ENCODE data around the gene ELOVL7. TPM values are rescaled to one million over a fixed set of nuclear protein-coding genes. Genes with fewer than 3 reads are reported as not detected.
"Not testable (repeated sequence)": the region's sequence is repeated elsewhere in the genome, so short reads cannot be mapped to it uniquely, and the experiment has no call there.

ELOVL7 gene
- total and polyA plus RNA-seq, 2 of the 8 experiments (the other 6 are each of a cell fraction or from before 2014, with no cell fraction given), result 3.1 to 5.1 TPM

DNA sequence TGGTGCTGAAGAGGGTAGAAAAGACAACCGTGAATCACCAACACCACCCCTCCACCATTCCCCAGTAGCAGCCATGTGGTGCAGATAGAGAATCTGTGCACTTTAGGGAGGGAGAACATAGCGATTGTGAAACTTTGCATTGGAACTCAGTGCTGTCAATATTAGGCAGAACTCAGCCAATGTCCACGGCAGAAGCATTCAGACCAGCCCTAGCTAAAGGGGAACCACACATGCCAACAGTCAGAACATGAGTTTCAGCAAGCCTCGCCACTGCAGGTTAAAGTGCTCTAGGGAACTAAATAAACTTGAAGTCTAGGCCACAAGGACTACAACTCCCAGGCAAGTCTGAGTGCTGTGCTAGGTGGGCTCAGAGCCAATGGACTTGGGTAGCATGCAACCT, 105.6 kb downstream of the ELOVL7 start:
- FAIRE-seq, result no peak

DNA sequence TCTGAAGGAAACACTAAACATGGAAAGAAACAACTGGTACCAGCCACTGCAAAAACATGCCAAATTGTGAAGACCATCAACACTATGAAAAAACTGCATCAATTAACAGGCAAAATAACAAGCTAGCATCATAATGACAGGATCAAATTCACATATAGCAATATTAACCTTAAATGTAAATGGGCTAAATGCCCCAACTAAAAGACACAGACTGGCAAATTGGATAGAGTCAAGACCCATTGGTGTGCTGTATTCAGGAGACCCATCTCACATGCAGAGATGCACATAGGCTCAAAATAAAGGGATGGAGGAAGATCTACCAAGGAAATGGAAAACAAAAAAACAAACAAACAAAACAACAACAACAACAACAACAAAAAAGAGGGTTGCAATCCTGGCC, 113.2 kb downstream of the ELOVL7 start:
- H3K27me3 ChIP-seq (replicated peaks in 1 of 4; ENCODE audit: control insufficient read depth in 3 of 4, extremely low read depth in 1 of 4, insufficient read depth in 3 of 4, low read length in 3 of 4); DNase-seq (ENCODE audit: low read depth in 1 of 2, low spot score in 2 of 2); H2BK15ac ChIP-seq (ENCODE audit: low read length); H3K56ac ChIP-seq (replicated peaks; ENCODE audit: insufficient read length, low read depth, low read length); H3K36me3 ChIP-seq (ENCODE audit: control insufficient read depth in 2 of 4, insufficient read depth in 4 of 4, low read length in 3 of 4); H2BK120ac ChIP-seq (replicated peaks; ENCODE audit: low read depth, low read length); POLR2A ChIA-PET (ENCODE audit: partially characterized antibody); H3K18ac ChIP-seq (ENCODE audit: extremely low read depth, low read length); H3K23ac ChIP-seq (ENCODE audit: insufficient read length); H3K27ac ChIP-seq (ENCODE audit: low read depth, low read length); H2BK20ac ChIP-seq (ENCODE audit: low read length); H4K5ac ChIP-seq (ENCODE audit: insufficient read length, low read depth, low read length); H4K20me1 ChIP-seq (replicated peaks in 1 of 2; ENCODE audit: control insufficient read depth in 1 of 2, insufficient read depth in 2 of 2, low read length in 2 of 2); H2AK5ac ChIP-seq (ENCODE audit: low read depth, low read length); H4K8ac ChIP-seq (ENCODE audit: extremely low read depth, insufficient read depth, low read length); H3K79me2 ChIP-seq (ENCODE audit: control insufficient read depth in 1 of 2, insufficient read depth in 2 of 2, low read length in 2 of 2); H2BK12ac ChIP-seq (ENCODE audit: low read depth, low read length); H2AFZ ChIP-seq (ENCODE audit: low read length); H3K79me1 ChIP-seq (ENCODE audit: low read depth, low read length); H3K14ac ChIP-seq (ENCODE audit: insufficient read length); H3K23me2 ChIP-seq (ENCODE audit: low read depth, low read length); H3K4ac ChIP-seq (replicated peaks; ENCODE audit: insufficient read length, low read depth, low read length); H3K4me3 ChIP-seq (ENCODE audit: extremely low read depth in 1 of 4, insufficient read depth in 2 of 4, low read depth in 3 of 4, low read length in 4 of 4); H2BK5ac ChIP-seq (ENCODE audit: low read depth, low read length); H4K91ac ChIP-seq (replicated peaks; ENCODE audit: insufficient read length, low read length); FAIRE-seq; H3K9me3 ChIP-seq (ENCODE audit: insufficient read depth in 2 of 2, low read depth in 1 of 2, low read length in 1 of 2); H3K4me2 ChIP-seq (ENCODE audit: insufficient read depth in 1 of 2, low read depth in 2 of 2, low read length in 2 of 2); H3K9ac ChIP-seq (replicated peaks in 1 of 4; ENCODE audit: extremely low read depth in 1 of 4, low read depth in 3 of 4, low read length in 3 of 4); H3K4me1 ChIP-seq (replicated peaks in 1 of 4; ENCODE audit: control insufficient read depth in 3 of 4, insufficient read depth in 4 of 4, low read length in 3 of 4): not testable (repeated sequence)
- CTCF ChIA-PET (ENCODE audit: partially characterized antibody), result interaction anchor here (0.9 kb wide), 1 partner anchor 46 kb away, joined by 3 read pairs; no protein-coding TSS in a partner anchor

More for the DNA sequence above, 105.6 kb downstream of the ELOVL7 start:
- no peak overlapping the region for H2AK5ac ChIP-seq (ENCODE audit: low read depth, low read length)
- TF ChIP-seq NANOG (IDR thresholded peaks at IDR 0.05; ENCODE audit: insufficient read depth, low read depth, low read length, poor library complexity, severe bottlenecking), result no peak
- POLR2A ChIA-PET (ENCODE audit: partially characterized antibody), result interaction anchor here (1.7 kb wide), 1 partner anchor 10 kb away, joined by 5 read pairs; no protein-coding TSS in a partner anchor
- H2BK5ac ChIP-seq (ENCODE audit: low read depth, low read length), result no peak overlapping the region
- no peak overlapping the region for H2BK15ac ChIP-seq (ENCODE audit: low read length)
- no peaks in the 10 kb centered on the region for H3K23me2 ChIP-seq (ENCODE audit: low read depth, low read length)
- no peak overlapping the region for H3K56ac ChIP-seq (replicated peaks; ENCODE audit: insufficient read length, low read depth, low read length)
- no peaks in the 10 kb centered on the region for H3K36me3 ChIP-seq (ENCODE audit: control insufficient read depth in 2 of 4, insufficient read depth in 4 of 4, low read length in 3 of 4)
- H3K79me1 ChIP-seq (ENCODE audit: low read depth, low read length), result no peaks in the 10 kb centered on the region
- no peak overlapping the region for H3K18ac ChIP-seq (ENCODE audit: extremely low read depth, low read length)
- no peak overlapping the region for H3K4me3 ChIP-seq (ENCODE audit: extremely low read depth in 1 of 4, insufficient read depth in 2 of 4, low read depth in 3 of 4, low read length in 4 of 4)
- H2BK20ac ChIP-seq (ENCODE audit: low read length), result no peak overlapping the region
- no peak overlapping the region for H3K14ac ChIP-seq (ENCODE audit: insufficient read length)
- no peak overlapping the region for H4K5ac ChIP-seq (ENCODE audit: insufficient read length, low read depth, low read length)
- no peaks in the 10 kb centered on the region for H3K4me1 ChIP-seq (replicated peaks in 1 of 4; ENCODE audit: control insufficient read depth in 3 of 4, insufficient read depth in 4 of 4, low read length in 3 of 4)
- no peak overlapping the region for H4K91ac ChIP-seq (replicated peaks; ENCODE audit: insufficient read length, low read length)
- H3K4ac ChIP-seq (replicated peaks; ENCODE audit: insufficient read length, low read depth, low read length), result no peak overlapping the region
- no peak overlapping the region for H4K8ac ChIP-seq (ENCODE audit: extremely low read depth, insufficient read depth, low read length)
- H3K23ac ChIP-seq (ENCODE audit: insufficient read length), result no peak overlapping the region
- H4K20me1 ChIP-seq (replicated peaks in 1 of 2; ENCODE audit: control insufficient read depth in 1 of 2, insufficient read depth in 2 of 2, low read length in 2 of 2), result no peaks in the 10 kb centered on the region
- H3K27ac ChIP-seq (ENCODE audit: low read depth, low read length), result no peak overlapping the region
- no peak overlapping the region for H2AFZ ChIP-seq (ENCODE audit: low read length)
- CTCF ChIA-PET (ENCODE audit: partially characterized antibody), result no interaction called here
- no peak for DNase-seq (ENCODE audit: low read depth in 1 of 2, low spot score in 2 of 2)
- H3K79me2 ChIP-seq (ENCODE audit: control insufficient read depth in 1 of 2, insufficient read depth in 2 of 2, low read length in 2 of 2), result no peaks in the 10 kb centered on the region
- peaks cover 0 to 3% (median 2%) of the 10 kb centered on the region in 4 experiments; a peak in 1 of 7 replicates for H3K27me3 ChIP-seq (replicated peaks in 1 of 4; ENCODE audit: control insufficient read depth in 3 of 4, extremely low read depth in 1 of 4, insufficient read depth in 3 of 4, low read length in 3 of 4)
- H3K4me2 ChIP-seq (ENCODE audit: insufficient read depth in 1 of 2, low read depth in 2 of 2, low read length in 2 of 2), result no peak overlapping the region
- 74% methylated on average over 4 of the region's 4 CpGs; no CpG with 5 or more reads in 1 of the 2 experiments for WGBS, 2 experiments (ENCODE audit: extremely low coverage in 1 of 2, insufficient coverage in 1 of 2, insufficient read length in 1 of 2, insufficient replicate concordance in 2 of 2, low coverage in 1 of 2, low lambda C conversion rate in 2 of 2, missing lambda C conversion rate in 1 of 2)
- H2BK12ac ChIP-seq (ENCODE audit: low read depth, low read length), result no peak overlapping the region
- H2BK120ac ChIP-seq (replicated peaks; ENCODE audit: low read depth, low read length), result no peak overlapping the region
- no peaks in the 10 kb centered on the region for H3K9me3 ChIP-seq (ENCODE audit: insufficient read depth in 2 of 2, low read depth in 1 of 2, low read length in 1 of 2)
- H3K9ac ChIP-seq (replicated peaks in 1 of 4; ENCODE audit: extremely low read depth in 1 of 4, low read depth in 3 of 4, low read length in 3 of 4), result no peak overlapping the region
